Smooth muscle cell (in vitro differentiated cells): Measurements from ENCODE around the gene PFDN1. TPM values are rescaled to one million over a fixed set of nuclear protein-coding genes. Genes with fewer than 3 reads are reported as not detected.

Experiments
- DNase-seq: peaks from one replicate; lab custom pipeline; 2025; ENCODE audit not compliant: unreplicated experiment; lab: John Stamatoyannopoulos, UW
- H2AFZ ChIP-seq: fragments of 200-600 bp; sonication (generic); 2 replicates; pipeline ENCODE4 v1.6.0; 2016; ENCODE audit warnings: antibody characterized with exemption, low read depth, mild to moderate bottlenecking
- H3F3A ChIP-seq: fragments of 200-600 bp; sonication (generic); 2 replicates; pipeline ENCODE4 v1.6.0; 2017; ENCODE audit warnings: antibody characterized with exemption, low read depth
- H3K27ac ChIP-seq: fragments of 200-600 bp; sonication (generic); 2 replicates; pipeline ENCODE4 v1.5.1; 2016; ENCODE audit warnings: low read depth, mild to moderate bottlenecking
- H3K27me3 ChIP-seq: fragments of 200-600 bp; sonication (generic); 2 replicates; pipeline ENCODE4 v1.6.1; 2016; ENCODE audit warnings: low read depth, mild to moderate bottlenecking
- H3K36me3 ChIP-seq: fragments of 200-600 bp; sonication (generic); 2 replicates; pipeline ENCODE4 v1.5.1; 2016; ENCODE audit warnings: low read depth
- H3K4me1 ChIP-seq: fragments of 200-600 bp; sonication (generic); 2 replicates; pipeline ENCODE4 v1.5.1; 2016; ENCODE audit warnings: low read depth
- H3K4me2 ChIP-seq: fragments of 200-600 bp; sonication (generic); 2 replicates; pipeline ENCODE4 v1.6.0; 2016; ENCODE audit warnings: mild to moderate bottlenecking
- H3K4me3 ChIP-seq: fragments of 200-600 bp; sonication (generic); 2 replicates; pipeline ENCODE4 v1.5.1; 2016; ENCODE audit warnings: mild to moderate bottlenecking
- H3K79me2 ChIP-seq: fragments of 200-600 bp; sonication (generic); 2 replicates; pipeline ENCODE4 v1.6.0; 2016; ENCODE audit warnings: low read depth, mild to moderate bottlenecking
- H3K9ac ChIP-seq: fragments of 200-600 bp; sonication (generic); 2 replicates; pipeline ENCODE4 v1.6.0; 2016; ENCODE audit warnings: low read depth
- H3K9me3 ChIP-seq: fragments of 200-600 bp; sonication (generic); replicated peaks from 2 replicates; pipeline ENCODE4 v1.5.1; 2016; ENCODE audit warnings: low read depth
- H4K20me1 ChIP-seq: fragments of 200-600 bp; sonication (generic); 2 replicates; pipeline ENCODE4 v1.6.0; 2016; ENCODE audit warnings: low read depth
- WGBS: methylation state at CpG from one replicate; pipeline ENCODE4 v1.1.7; 2016; ENCODE audit warnings: low lambda C conversion rate; 5-methylcytosine and 5-hydroxymethylcytosine counted together
- polyA plus RNA-seq: library from polyadenylated mRNA; unstranded; fragments of >200 nt; fragmentation: Nextera tagmentation; extraction: Ambion mirVana; gene quantifications from 2 replicates; pipeline ENCODE4 v1.2.1, GENCODE V29; 2016
- total RNA-seq: library from RNA; depleted of rRNA; stranded (reverse); fragments of >200 nt; gene quantifications from 2 replicates; pipeline ENCODE4 v1.2.3, GENCODE V29; 2014
- TF ChIP-seq, protein P1 (sequence below): fragments of 200-600 bp; sonication (generic); IDR thresholded peaks from 2 replicates; pipeline ENCODE4 v1.5.1; 2017; ENCODE audit warnings: borderline replicate concordance, mild to moderate bottlenecking, antibody characterized with exemption; ENCODE audit not compliant: insufficient read depth, poor library complexity, severe bottlenecking

Gene PFDN1
- total and polyA plus RNA-seq, 2 experiments from 2014 or later, result 145 to 154 TPM

DNA sequence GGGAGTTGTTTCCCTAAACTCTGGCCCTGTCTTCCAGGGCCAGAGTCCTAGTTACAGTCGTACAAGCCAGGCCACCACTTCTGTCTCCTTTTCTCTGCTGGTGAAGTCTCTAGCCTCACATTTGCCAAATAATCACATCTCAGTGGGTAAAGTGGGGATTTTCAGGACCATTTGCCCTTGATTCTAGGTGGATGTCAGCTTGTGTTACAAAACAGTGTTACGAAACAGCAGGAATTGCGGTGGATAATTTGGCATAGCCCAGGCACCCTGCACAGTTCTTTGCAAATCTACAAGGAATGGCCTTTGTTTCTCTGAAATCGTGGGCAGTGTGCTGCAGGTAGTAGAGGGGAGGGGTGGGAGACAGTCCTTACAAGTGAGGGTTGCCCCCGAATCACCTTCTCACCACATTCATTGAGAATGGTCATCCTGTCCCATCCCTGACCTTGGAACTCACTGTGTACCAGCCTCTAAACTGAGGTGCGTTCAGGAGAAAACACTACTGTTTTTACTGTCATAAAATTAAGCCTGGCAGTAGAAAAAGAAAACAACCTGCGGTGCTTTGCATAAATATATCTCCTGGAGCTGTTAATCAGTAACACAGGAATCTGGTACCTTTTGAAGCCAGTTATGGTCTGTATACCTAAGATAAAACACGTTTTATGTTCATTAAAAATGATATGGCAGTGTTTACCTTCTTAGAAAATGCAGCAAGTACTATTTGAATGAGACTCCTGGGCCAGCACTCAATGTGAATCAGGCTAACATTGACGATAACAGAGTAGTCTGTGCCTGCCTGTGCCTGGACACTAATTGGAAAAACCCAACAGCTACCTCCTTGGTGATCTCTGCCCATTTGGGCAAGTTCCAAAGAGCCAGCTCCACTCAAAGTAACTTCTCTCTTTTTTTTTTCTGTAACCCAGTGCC, 83.6 kb downstream of the PFDN1 start:
- Histone ChIP-seq H3K4me2 (no peak overlapping the region), H2AFZ (no peak overlapping the region), H3K36me3 (no peaks in the 10 kb centered on the region), H4K20me1 (no peaks in the 10 kb centered on the region), H3F3A (peaks cover 7% of the 10 kb centered on the region), H3K9me3 (no peaks in the 10 kb centered on the region), H3K27me3 (no peaks in the 10 kb centered on the region), H3K4me1 (peaks cover 19% of the 10 kb centered on the region), H3K9ac (no peak overlapping the region), H3K79me2 (no peaks in the 10 kb centered on the region), H3K27ac (no peak overlapping the region), H3K4me3 (no peak overlapping the region)
- 90% methylated on average over 9 of the region's 9 CpGs for WGBS
- no peak for DNase-seq
- TF ChIP-seq, protein P1, sequence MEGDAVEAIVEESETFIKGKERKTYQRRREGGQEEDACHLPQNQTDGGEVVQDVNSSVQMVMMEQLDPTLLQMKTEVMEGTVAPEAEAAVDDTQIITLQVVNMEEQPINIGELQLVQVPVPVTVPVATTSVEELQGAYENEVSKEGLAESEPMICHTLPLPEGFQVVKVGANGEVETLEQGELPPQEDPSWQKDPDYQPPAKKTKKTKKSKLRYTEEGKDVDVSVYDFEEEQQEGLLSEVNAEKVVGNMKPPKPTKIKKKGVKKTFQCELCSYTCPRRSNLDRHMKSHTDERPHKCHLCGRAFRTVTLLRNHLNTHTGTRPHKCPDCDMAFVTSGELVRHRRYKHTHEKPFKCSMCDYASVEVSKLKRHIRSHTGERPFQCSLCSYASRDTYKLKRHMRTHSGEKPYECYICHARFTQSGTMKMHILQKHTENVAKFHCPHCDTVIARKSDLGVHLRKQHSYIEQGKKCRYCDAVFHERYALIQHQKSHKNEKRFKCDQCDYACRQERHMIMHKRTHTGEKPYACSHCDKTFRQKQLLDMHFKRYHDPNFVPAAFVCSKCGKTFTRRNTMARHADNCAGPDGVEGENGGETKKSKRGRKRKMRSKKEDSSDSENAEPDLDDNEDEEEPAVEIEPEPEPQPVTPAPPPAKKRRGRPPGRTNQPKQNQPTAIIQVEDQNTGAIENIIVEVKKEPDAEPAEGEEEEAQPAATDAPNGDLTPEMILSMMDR, result no peak

DNA sequence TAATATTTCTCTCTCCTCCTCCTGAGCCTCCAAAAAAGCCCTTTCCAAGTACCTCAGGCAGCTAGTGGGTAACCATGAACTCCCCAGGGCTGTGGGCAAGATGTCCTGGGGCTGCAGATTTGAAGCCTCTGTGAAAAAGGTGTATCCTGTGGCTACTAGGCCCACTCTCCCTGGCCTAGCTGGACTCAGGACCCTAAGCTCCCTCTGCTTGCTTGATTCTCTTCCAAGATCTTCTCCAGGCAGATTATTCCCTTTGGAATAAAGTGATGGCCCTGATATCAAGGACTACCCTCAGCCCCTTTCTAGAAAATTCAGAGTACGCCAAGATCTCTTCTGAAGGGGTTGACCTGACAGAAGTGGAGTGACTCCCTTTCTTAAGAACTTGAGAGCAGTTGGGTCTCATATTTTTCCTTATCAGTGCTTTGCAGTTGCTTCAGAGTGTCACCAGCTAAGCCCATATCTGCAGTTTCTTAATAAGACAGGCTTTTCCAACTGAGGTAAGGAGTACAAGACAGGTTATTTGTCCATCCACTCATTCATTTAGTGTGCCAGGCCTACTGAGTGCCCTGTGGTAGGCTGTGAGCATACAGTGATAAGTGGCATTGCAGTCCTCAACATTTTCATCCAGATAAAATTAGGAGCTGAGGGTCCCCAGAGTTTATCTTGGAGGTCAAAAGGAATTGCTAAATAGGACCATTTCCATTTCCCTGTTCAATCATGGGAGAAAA, 85.4 kb downstream of the PFDN1 start:
- Histone ChIP-seq H3K36me3 (no peaks in the 10 kb centered on the region), H3F3A (peaks cover 7% of the 10 kb centered on the region), H3K9me3 (no peaks in the 10 kb centered on the region), H3K27ac (no peak overlapping the region), H3K4me2 (no peak overlapping the region), H2AFZ (no peak overlapping the region), H3K9ac (no peak overlapping the region), H3K79me2 (no peaks in the 10 kb centered on the region), H3K4me3 (no peak overlapping the region), H3K27me3 (no peaks in the 10 kb centered on the region), H3K4me1 (peaks cover 19% of the 10 kb centered on the region), H4K20me1 (no peaks in the 10 kb centered on the region)
- 100% methylated on average over 1 of the region's 1 CpG for WGBS
- no peak for DNase-seq
- TF ChIP-seq, protein P1, result no peak

DNA sequence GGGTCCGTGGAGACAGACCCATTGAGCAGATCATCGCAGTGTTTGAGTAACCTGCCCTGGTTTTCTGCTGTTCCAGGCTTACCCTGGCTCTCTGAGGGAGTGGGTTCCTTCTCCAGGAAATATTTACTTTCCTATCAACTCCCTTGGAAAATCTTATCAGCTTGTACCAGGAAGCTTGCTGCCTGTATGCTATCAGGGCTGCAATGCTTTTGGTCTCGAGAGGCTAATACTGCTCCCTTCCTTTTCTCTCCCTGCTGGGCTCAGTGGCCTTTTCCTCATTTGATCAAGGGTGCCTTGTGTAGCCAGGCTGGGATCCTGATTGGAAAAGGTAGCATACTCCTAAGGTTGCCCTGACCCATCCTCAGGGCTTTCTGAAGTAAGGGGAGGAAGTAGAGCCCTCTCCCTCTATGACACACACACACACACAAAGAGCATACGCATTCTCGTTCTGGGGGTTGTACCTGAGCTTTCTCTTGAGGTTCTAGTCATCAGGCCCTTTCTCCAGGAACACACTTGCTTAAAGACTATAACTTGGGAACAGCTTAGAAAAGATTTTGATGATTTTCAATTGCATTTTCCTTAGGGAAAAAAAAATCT, 86.3 kb downstream of the PFDN1 start:
- H4K20me1 ChIP-seq, result no peaks in the 10 kb centered on the region
- H3F3A ChIP-seq, result peaks cover 4% of the 10 kb centered on the region
- H3K36me3 ChIP-seq, result no peaks in the 10 kb centered on the region
- H3K27ac ChIP-seq, result no peak overlapping the region
- TF ChIP-seq, protein P1, result no peak
- DNase-seq, result no peak
- H3K4me3 ChIP-seq, result no peak overlapping the region
- no peak overlapping the region for H2AFZ ChIP-seq
- H3K9me3 ChIP-seq, result no peaks in the 10 kb centered on the region
- no peaks in the 10 kb centered on the region for H3K27me3 ChIP-seq
- H3K4me2 ChIP-seq, result no peak overlapping the region
- H3K9ac ChIP-seq, result no peak overlapping the region
- H3K4me1 ChIP-seq, result peaks cover 19% of the 10 kb centered on the region
- no peaks in the 10 kb centered on the region for H3K79me2 ChIP-seq
- 82% methylated on average over 5 of the region's 5 CpGs for WGBS
